ENCODE results near the gene DNAH3. TPM values are rescaled to one million over a fixed set of nuclear protein-coding genes. Genes with fewer than 3 reads are reported as not detected.
A peak's percentile ranks its signal among the peaks of the same experiment; 100 is the strongest.

DNAH3 gene
- total RNA-seq, 4 donors from 2014 or later: under 0.01 to 2.1 (median 0.93) TPM

DNA sequence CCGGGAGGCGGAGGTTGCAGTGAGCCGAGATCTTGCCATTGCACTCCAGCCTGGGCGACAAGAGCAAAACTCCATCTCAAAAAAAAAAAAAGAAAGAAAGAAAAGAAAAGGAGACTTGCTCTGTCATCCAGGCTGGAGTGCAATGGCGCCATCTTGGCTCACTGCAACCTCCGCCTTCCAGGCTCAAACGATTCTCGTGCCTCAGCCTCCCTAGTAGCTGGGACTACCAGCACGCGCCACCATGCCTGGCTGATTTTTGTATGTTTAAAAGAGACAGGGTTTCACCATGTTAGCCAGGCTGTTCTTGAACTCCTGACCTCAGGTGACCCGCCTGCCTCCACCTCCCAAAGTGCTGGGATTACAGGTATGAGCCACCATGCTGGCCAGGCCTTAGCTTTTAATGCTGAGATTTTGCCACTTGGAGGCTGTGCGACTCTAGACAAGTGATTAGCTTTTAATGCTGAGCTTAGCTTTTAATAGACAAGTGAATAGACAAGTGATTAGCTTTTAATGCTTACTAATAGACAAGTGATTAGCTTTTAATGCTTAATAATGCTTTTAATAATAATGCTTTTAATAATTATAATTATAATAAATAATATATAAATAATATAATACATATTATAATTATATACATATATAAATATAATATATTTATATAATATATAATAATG, 17.4 kb upstream of the DNAH3 start:
- Histone ChIP-seq H3K27me3 (no peaks in the 10 kb centered on the region), H3K27ac (no peak overlapping the region), H3K4me3 (no peak overlapping the region), H3K9me3 (no peaks in the 10 kb centered on the region), H3K36me3 (no peaks in the 10 kb centered on the region), H3K4me1 (peaks cover 0 to 4% of the 10 kb centered on the region in 2 donors)
- TF ChIP-seq, protein P1, sequence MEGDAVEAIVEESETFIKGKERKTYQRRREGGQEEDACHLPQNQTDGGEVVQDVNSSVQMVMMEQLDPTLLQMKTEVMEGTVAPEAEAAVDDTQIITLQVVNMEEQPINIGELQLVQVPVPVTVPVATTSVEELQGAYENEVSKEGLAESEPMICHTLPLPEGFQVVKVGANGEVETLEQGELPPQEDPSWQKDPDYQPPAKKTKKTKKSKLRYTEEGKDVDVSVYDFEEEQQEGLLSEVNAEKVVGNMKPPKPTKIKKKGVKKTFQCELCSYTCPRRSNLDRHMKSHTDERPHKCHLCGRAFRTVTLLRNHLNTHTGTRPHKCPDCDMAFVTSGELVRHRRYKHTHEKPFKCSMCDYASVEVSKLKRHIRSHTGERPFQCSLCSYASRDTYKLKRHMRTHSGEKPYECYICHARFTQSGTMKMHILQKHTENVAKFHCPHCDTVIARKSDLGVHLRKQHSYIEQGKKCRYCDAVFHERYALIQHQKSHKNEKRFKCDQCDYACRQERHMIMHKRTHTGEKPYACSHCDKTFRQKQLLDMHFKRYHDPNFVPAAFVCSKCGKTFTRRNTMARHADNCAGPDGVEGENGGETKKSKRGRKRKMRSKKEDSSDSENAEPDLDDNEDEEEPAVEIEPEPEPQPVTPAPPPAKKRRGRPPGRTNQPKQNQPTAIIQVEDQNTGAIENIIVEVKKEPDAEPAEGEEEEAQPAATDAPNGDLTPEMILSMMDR (IDR thresholded peaks at IDR 0.05): no peak
- TF ChIP-seq POLR2A (IDR thresholded peaks at IDR 0.05): no peak
- intact Hi-C loops (cut with DNase I; ENCODE audit: low total_unique reads): no loop called here
- DNase-seq: no peak

DNA sequence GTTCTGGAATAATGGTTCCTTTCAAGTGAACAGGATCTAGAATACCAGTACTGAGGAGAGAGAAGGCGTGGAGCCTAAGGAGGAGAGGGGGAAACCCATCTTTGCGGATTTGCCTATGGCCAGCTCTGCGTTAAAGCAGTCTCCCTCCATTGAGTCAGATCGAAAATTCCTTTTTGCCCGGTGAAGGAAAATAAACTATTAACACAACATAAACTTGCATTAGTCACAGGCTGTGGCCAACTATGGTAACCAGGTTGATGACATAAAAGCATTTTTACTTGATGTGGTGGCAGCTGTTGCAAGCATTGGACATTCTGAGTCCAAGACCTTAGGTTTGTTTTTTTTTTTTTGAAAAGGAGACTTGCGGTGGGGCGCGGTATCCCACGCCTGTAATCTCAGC, 16.7 kb upstream of the DNAH3 start:
- TF ChIP-seq POLR2A (IDR thresholded peaks at IDR 0.05): no peak
- TF ChIP-seq, protein P1 (IDR thresholded peaks at IDR 0.05): no peak
- no peak for DNase-seq
- no peak overlapping the region for H3K4me3 ChIP-seq
- H3K27me3 ChIP-seq: no peaks in the 10 kb centered on the region
- H3K27ac ChIP-seq: no peak overlapping the region
- H3K4me1 ChIP-seq: peaks cover 0 to 8% of the 10 kb centered on the region in 2 donors
- H3K9me3 ChIP-seq: no peaks in the 10 kb centered on the region
- intact Hi-C loops (cut with DNase I; ENCODE audit: low total_unique reads): no loop called here
- H3K36me3 ChIP-seq: no peaks in the 10 kb centered on the region

DNA sequence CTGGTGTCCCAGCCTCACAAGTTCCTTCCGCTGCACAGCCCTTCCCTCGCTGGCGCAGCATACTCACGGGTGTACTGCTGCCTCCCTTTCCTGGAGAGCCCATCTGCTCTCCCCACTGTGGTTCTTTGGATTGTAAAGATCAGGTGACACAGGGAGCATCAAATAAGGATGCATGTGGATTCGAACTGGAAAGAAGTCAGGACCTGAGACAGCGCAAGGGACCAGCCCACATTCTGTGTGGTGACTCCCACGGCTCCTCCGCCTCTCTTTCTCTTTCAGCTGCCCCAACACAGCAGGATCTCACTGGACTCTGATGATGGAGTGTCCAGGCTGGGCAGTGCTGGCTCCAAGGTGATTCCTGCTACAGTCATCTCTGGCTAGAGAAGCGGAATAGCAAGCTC, 15.9 kb upstream of the DNAH3 start:
- no peaks in the 10 kb centered on the region for H3K36me3 ChIP-seq
- peaks cover 0 to 10% of the 10 kb centered on the region in 2 donors for H3K4me1 ChIP-seq
- H3K27ac ChIP-seq: no peak overlapping the region
- TF ChIP-seq POLR2A (IDR thresholded peaks at IDR 0.05): no peak
- TF ChIP-seq, protein P1 (IDR thresholded peaks at IDR 0.05): no peak
- intact Hi-C loops (cut with DNase I; ENCODE audit: low total_unique reads): no loop called here
- no peaks in the 10 kb centered on the region for H3K27me3 ChIP-seq
- H3K4me3 ChIP-seq: no peak overlapping the region
- DNase-seq: no peak
- no peaks in the 10 kb centered on the region for H3K9me3 ChIP-seq

DNA sequence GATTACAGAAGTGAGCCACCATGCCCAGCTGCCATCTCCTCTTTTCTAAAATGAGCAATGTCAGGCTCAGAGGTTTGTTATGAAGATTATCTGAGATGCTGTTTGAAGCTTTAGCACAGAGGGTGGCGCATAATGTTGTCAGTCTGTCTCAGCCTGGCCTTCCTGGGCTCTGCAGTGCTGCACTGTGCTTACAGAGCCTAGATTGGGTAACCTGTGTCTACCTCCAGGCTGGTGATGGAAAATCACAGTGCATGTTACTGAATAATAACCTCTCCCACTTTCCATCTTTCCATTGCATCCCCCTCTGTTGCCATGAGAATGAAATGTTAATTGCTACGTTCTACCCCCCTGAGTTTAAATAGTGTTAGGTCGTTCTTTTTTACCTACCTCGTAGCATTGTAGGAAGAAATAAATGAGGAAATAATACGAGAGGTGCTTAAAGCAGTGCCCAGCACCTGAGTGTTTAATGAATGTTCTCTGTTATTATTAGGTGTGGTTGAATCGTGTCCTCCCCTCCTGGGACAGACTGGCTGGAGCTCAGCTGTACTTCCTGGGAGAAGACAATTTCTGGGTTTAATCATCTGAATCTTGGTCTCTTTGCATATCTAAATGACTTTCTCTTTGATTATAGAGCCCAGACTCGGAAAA, 14.0 kb upstream of the DNAH3 start:
- H3K9me3 ChIP-seq: no peaks in the 10 kb centered on the region
- no peak overlapping the region for H3K4me3 ChIP-seq
- peaks cover 8 to 22% of the 10 kb centered on the region in 2 donors for H3K4me1 ChIP-seq
- no peak for DNase-seq
- no peaks in the 10 kb centered on the region for H3K27me3 ChIP-seq
- no peak for TF ChIP-seq POLR2A (IDR thresholded peaks at IDR 0.05)
- TF ChIP-seq, protein P1 (IDR thresholded peaks at IDR 0.05): no peak
- H3K36me3 ChIP-seq: no peaks in the 10 kb centered on the region
- intact Hi-C loops (cut with DNase I; ENCODE audit: low total_unique reads): no loop called here
- peak overlapping the region in 1 of 2 donors; percentile 8 for H3K27ac ChIP-seq

DNA sequence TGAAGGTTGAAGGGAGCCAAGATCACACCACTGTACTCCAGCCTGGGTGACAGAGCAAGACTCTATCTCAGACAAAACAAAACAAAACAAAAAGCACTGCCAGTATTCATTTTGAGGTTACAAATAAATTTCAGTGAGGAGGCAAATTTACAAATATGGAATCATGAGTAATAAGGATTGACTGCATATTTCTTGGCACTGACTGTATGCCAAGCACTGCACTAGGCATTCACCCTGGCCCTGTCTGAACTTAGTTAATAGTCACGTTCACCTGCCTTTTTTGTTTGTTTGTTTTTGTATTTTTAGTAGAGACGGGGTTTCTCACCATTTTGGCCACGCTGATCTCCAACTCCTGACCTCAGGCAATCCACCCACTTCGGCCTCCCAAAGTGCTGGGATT, 12.9 kb upstream of the DNAH3 start:
- intact Hi-C loops (cut with DNase I; ENCODE audit: low total_unique reads): no loop called here
- H3K4me3 ChIP-seq: no peak overlapping the region
- peak overlapping the region; percentile 17 to 55 for H3K27ac ChIP-seq
- H3K27me3 ChIP-seq: no peaks in the 10 kb centered on the region
- H3K9me3 ChIP-seq: no peaks in the 10 kb centered on the region
- no peak for TF ChIP-seq POLR2A (IDR thresholded peaks at IDR 0.05)
- TF ChIP-seq, protein P1 (IDR thresholded peaks at IDR 0.05): no peak
- DNase-seq: no peak
- H3K36me3 ChIP-seq: no peaks in the 10 kb centered on the region
- peaks cover 8 to 22% of the 10 kb centered on the region in 2 donors for H3K4me1 ChIP-seq
